HEK293T (cell line): Measurements from ENCODE around the gene NCOA5.

ENCODE experiments used
- CTCF ChIA-PET: fragments of 350-600 bp; formaldehyde crosslinking; extraction: SDS; loops from one replicate; lab custom pipeline; 2021; ENCODE audit warnings: antibody characterized with exemption, inconsistent platforms; lab: Yijun Ruan, JAX
- POLR2A ChIA-PET: fragments of 350-600 bp; formaldehyde crosslinking; extraction: SDS; loops from one replicate; lab custom pipeline; 2020; ENCODE audit warnings: antibody characterized with exemption, inconsistent platforms; lab: Yijun Ruan, JAX
- DNase-seq: peaks from one replicate; pipeline ENCODE4 v3.0.0; 2012; ENCODE audit warnings: mixed read lengths; ENCODE audit errors: extremely low spot score
- ARNT ChIP-seq: fragments of 450-650 bp; IDR thresholded peaks from 2 replicates; pipeline ENCODE4 v1.6.1; 2017; ENCODE audit warnings: mild to moderate bottlenecking
- BHLHE40 ChIP-seq: fragments of 450-650 bp; IDR thresholded peaks from 2 replicates; pipeline ENCODE4 v1.6.1; 2016; ENCODE audit warnings: mild to moderate bottlenecking, moderate library complexity, borderline replicate concordance
- CTBP1 ChIP-seq: fragments of 450-650 bp; IDR thresholded peaks from 2 replicates; pipeline ENCODE4 v1.6.1; 2016; ENCODE audit warnings: borderline replicate concordance
- ELF4 ChIP-seq: fragments of 450-650 bp; IDR thresholded peaks from 2 replicates; pipeline ENCODE4 v1.6.1; 2017; ENCODE audit warnings: antibody characterized with exemption
- FOXA1 ChIP-seq: fragments of 450-650 bp; IDR thresholded peaks from 2 replicates; pipeline ENCODE4 v1.6.1; 2016; ENCODE audit warnings: mild to moderate bottlenecking
- FOXK2 ChIP-seq: fragments of 450-650 bp; IDR thresholded peaks from 2 replicates; pipeline ENCODE4 v1.6.1; 2016; ENCODE audit warnings: mild to moderate bottlenecking
- FOXM1 ChIP-seq: fragments of 450-650 bp; IDR thresholded peaks from 2 replicates; pipeline ENCODE4 v1.6.1; 2017; ENCODE audit warnings: mild to moderate bottlenecking, borderline replicate concordance
- HDGF ChIP-seq: fragments of 450-650 bp; IDR thresholded peaks from 2 replicates; pipeline ENCODE4 v1.6.1; 2017; ENCODE audit warnings: antibody characterized with exemption, borderline replicate concordance
- L3MBTL2 ChIP-seq: fragments of 450-650 bp; conservative IDR thresholded peaks from 2 replicates; pipeline ENCODE4 v1.6.1; 2016; ENCODE audit warnings: mild to moderate bottlenecking
- LEF1 ChIP-seq: fragments of 450-650 bp; IDR thresholded peaks from 2 replicates; pipeline ENCODE4 v1.6.1; 2017; ENCODE audit warnings: mild to moderate bottlenecking, borderline replicate concordance
- NFRKB ChIP-seq: fragments of 450-650 bp; IDR thresholded peaks from 2 replicates; pipeline ENCODE4 v1.6.1; 2016; ENCODE audit warnings: mild to moderate bottlenecking, moderate library complexity
- PKNOX1 ChIP-seq: fragments of 450-650 bp; IDR thresholded peaks from 2 replicates; pipeline ENCODE4 v1.6.1; 2016
- SP1 ChIP-seq: fragments of 450-650 bp; IDR thresholded peaks from 2 replicates; pipeline ENCODE4 v1.6.1; 2017
- SUZ12 ChIP-seq: fragments of 450-650 bp; IDR thresholded peaks from 2 replicates; pipeline ENCODE4 v1.6.1; 2016; ENCODE audit warnings: mild to moderate bottlenecking
- TARDBP ChIP-seq: fragments of 450-650 bp; IDR thresholded peaks from 2 replicates; pipeline ENCODE4 v1.6.1; 2016
- ZNF384 ChIP-seq: fragments of 450-650 bp; IDR thresholded peaks from 2 replicates; pipeline ENCODE4 v1.6.1; 2016

The NCOA5 gene

GRCh38 chr20:46114449-46114848, 24.7 kb upstream of the NCOA5 start:
- TF ChIP-seq FOXM1, result no peak
- TF ChIP-seq HDGF, result no peak
- no peak for TF ChIP-seq LEF1
- no peak for TF ChIP-seq SP1
- no peak for TF ChIP-seq ELF4
- ChIA-PET CTCF (no interaction called here), POLR2A (no interaction called here)
- DNase-seq, result no peak

- POLR2A ChIA-PET, result no interaction called here
Observed at GRCh38 chr20:46113113-46113470, 23.3 kb upstream of the NCOA5 start.

GRCh38 chr20:46112430-46113112, 22.8 kb upstream of the NCOA5 start:
- no peak for TF ChIP-seq CTBP1
- no peak for TF ChIP-seq SUZ12
- TF ChIP-seq BHLHE40, result no peak
- no peak for TF ChIP-seq TARDBP
- TF ChIP-seq L3MBTL2, result no peak
- no peak for TF ChIP-seq ELF4
- no peak for TF ChIP-seq SP1
- no peak for TF ChIP-seq NFRKB
- no peak for TF ChIP-seq FOXA1
- no peak for TF ChIP-seq ZNF384
- TF ChIP-seq LEF1, result no peak
- no peak for TF ChIP-seq HDGF
- TF ChIP-seq PKNOX1, result no peak
- TF ChIP-seq ARNT, result no peak
- TF ChIP-seq FOXK2, result no peak
- TF ChIP-seq FOXM1, result no peak
- no peak for DNase-seq
- CTCF ChIA-PET, result no interaction called here

More at GRCh38 chr20:46113113-46113470, 23.3 kb upstream of the NCOA5 start:
- CTCF ChIA-PET, result no interaction called here
- DNase-seq, result no peak
- TF ChIP-seq NFRKB, result no peak

GRCh38 chr20:46111836-46112212, 22.1 kb upstream of the NCOA5 start:
- no peak for DNase-seq
- ChIA-PET POLR2A (no interaction called here), CTCF (no interaction called here)
- TF ChIP-seq ELF4, result no peak

More at GRCh38 chr20:46112430-46113112, 22.8 kb upstream of the NCOA5 start:
- POLR2A ChIA-PET, result no interaction called here

- DNase-seq, result no peak
- POLR2A ChIA-PET, result no interaction called here
- CTCF ChIA-PET, result interaction anchor here (0.5 kb wide), 1 partner anchor 241 kb away, joined by 3 read pairs; no protein-coding TSS in a partner anchor
- TF ChIP-seq FOXM1 (no peak), ZNF384 (no peak), PKNOX1 (no peak), NFRKB (no peak), CTBP1 (no peak), FOXK2 (no peak)
Observed at GRCh38 chr20:46111028-46111835, 21.5 kb upstream of the NCOA5 start.

- no peak for DNase-seq
- POLR2A ChIA-PET, result no interaction called here
- CTCF ChIA-PET, result no interaction called here
- TF ChIP-seq BHLHE40, result no peak
- TF ChIP-seq LEF1, result no peak
- no peak for TF ChIP-seq CTBP1
- no peak for TF ChIP-seq FOXA1
- TF ChIP-seq ELF4, result no peak
- no peak for TF ChIP-seq SUZ12
- TF ChIP-seq NFRKB, result no peak
- TF ChIP-seq FOXM1, result no peak
Observed at GRCh38 chr20:46108976-46109375, 19.2 kb upstream of the NCOA5 start.

GRCh38 chr20:46108435-46108841, 18.7 kb upstream of the NCOA5 start:
- no peak for TF ChIP-seq FOXK2
- DNase-seq, result no peak
- ChIA-PET POLR2A (no interaction called here), CTCF (no interaction called here)

- ChIA-PET POLR2A (no interaction called here), CTCF (no interaction called here)
- no peak for DNase-seq
- no peak for TF ChIP-seq L3MBTL2
- TF ChIP-seq ZNF384, result no peak
- no peak for TF ChIP-seq PKNOX1
- TF ChIP-seq SUZ12, result no peak
- no peak for TF ChIP-seq BHLHE40
- TF ChIP-seq FOXK2, result no peak
- no peak for TF ChIP-seq FOXM1
- TF ChIP-seq HDGF, result no peak
- no peak for TF ChIP-seq LEF1
- no peak for TF ChIP-seq SP1
- no peak for TF ChIP-seq ELF4
- TF ChIP-seq ARNT, result no peak
- TF ChIP-seq NFRKB, result no peak
- no peak for TF ChIP-seq CTBP1
- no peak for TF ChIP-seq FOXA1
- TF ChIP-seq TARDBP, result no peak
Observed at GRCh38 chr20:46107061-46107460, 17.3 kb upstream of the NCOA5 start.
